Ureter (tissue), 1 donor: ENCODE data around the gene IRF1. TPM values are rescaled to one million over a fixed set of nuclear protein-coding genes. Genes with fewer than 3 reads are reported as not detected.

ENCODE experiments used
- DNase-seq: peaks from one replicate; pipeline ENCODE4 v3.0.0-alpha.2; 2020; ENCODE audit warnings: low spot score
- total RNA-seq: library from RNA; stranded (reverse); gene quantifications from one replicate; pipeline ENCODE4 v1.2.4, GENCODE V29; 2023
- donor health status: DM: yes; HTN: yes; CAD: no.

The IRF1 gene
- total RNA-seq, 1 donor from 2014 or later: 40.8 TPM

- no peak for DNase-seq
These were observed 15.6 kb downstream of the IRF1 start for GRCh38 chr5:132474881-132475496.

GRCh38 chr5:132474131-132474723 is 16.3 kb downstream of the IRF1 start:
- no peak for DNase-seq

GRCh38 chr5:132473668-132474067 is 16.9 kb downstream of the IRF1 start:
- no peak for DNase-seq

- no peak for DNase-seq
These were observed 17.5 kb downstream of the IRF1 start for GRCh38 chr5:132473019-132473531.

GRCh38 chr5:132472431-132472830 is 18.1 kb downstream of the IRF1 start:
- DNase-seq: no peak

- no peak for DNase-seq
These were observed 18.6 kb downstream of the IRF1 start for GRCh38 chr5:132471944-132472343.

DNA sequence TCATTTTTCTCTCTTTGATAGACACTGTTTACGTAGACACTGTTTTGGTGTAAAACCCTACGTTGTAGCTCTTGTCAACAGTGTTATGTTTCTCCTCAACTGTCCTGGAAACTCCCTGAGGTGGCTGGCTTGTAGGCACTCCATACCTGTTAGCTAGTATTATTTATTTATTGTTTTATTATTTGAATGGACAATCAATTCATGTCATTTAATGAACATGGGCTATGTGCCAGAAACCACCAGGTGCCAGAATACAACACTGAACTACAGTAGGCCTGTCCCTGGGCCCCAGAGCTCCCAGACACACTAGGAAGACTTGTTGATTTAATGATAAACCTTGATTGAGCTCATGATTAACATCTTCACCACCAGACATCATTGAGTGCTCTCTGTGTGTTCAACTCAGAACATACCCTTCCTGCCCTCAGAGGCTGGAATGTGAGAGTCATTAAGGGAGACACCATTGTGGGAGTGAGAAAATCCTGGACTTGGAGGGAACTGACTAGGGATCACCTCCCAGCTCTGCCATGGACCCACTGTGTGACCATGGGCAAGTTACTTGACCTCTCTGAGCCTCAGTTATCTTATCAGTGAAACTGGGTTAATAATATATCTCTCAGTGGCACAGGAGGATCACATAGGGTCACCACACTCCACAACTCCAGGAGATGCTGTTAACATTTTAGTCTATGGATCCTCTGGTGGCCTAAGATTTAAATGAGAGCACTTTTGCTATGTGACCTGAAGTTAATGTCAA is 19.2 kb downstream of the IRF1 start:
- no peak for DNase-seq

- no peak for DNase-seq
These were observed 20.0 kb downstream of the IRF1 start for GRCh38 chr5:132470596-132470995.

DNA sequence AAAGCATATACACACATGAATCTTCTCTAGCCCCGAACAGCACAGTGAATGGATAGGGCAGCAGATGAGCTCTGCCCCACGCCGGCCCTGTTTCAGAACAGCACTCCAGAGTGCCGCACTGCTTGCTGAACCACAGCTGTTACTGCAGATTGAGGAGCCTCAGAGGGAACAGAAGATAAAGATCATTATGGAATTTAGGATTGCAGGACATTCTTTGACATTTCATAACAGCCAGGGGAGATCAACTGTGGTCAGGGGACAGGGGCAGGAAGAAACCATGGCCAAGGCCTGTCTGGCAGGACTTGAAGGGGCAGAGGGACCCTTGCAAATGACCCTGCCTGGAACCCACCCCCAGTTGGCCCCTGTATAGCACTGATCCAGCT is 20.6 kb downstream of the IRF1 start:
- no peak for DNase-seq

- no peak for DNase-seq
These were observed 21.1 kb downstream of the IRF1 start for GRCh38 chr5:132469380-132470009.

DNA sequence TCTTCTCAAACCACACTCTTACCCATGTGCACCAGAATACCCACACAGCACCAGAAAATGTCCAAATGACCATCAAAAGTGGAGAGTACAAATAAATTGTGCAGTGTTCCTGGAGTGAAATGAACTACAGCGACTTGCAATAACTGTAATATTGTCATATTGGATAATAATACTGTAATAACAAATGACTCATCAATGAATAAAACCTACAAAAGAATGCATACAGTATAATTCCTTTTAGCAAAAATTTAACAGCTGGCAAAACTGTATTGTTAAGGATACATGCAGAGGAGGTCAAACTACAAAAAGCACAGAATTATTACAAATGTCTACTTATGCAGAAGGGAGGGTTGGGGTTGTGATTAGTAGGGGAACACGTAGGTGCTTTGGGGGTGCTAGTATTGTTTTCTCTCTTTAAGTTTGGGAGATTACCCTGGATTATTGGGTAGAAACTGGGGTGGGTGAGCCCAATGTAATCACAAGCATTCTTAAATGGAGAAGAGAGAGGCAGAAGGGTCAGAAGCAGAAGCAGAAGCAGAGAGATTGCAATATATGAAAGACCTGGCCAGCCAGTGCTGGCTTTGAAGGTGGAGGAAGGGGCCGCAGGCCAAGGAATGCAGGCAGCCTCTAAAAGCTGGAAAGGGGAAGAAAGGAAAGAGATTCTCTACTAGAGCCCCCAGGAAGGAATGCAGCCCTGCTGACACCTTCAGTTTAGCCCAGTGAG is 21.8 kb downstream of the IRF1 start:
- no peak for DNase-seq

DNA sequence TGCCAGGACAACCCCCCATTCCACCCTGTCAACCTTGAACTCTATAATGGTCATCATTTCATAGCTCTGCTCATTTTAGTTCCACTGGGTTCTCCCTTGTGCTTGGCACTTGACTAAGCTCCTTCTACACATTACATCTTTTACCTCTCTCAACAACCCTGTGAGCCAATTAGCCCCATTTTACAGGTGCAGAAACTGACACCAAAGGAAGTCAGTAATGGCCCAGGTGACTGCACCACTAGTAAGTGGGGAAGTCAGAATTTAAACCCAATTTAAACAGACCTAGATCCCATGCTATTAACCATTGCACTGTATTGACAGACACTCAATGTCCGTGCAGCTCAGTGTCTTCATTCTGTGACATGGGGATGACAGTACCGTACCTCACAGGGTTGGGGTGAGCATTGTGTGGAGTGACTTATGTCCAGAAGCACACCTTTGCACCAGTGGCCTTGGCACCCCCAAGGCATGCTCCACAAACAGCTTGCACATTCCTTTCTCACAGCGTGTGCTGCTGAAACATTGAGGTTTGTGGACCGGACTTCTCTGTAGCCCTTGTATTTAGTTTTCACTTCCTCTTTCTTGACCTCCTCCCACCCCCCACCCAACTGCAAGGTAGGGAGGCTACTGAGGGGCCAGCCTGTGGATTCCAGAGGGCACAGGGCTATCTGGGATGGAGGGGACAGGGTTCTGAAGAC is 23.1 kb downstream of the IRF1 start:
- DNase-seq: no peak

DNA sequence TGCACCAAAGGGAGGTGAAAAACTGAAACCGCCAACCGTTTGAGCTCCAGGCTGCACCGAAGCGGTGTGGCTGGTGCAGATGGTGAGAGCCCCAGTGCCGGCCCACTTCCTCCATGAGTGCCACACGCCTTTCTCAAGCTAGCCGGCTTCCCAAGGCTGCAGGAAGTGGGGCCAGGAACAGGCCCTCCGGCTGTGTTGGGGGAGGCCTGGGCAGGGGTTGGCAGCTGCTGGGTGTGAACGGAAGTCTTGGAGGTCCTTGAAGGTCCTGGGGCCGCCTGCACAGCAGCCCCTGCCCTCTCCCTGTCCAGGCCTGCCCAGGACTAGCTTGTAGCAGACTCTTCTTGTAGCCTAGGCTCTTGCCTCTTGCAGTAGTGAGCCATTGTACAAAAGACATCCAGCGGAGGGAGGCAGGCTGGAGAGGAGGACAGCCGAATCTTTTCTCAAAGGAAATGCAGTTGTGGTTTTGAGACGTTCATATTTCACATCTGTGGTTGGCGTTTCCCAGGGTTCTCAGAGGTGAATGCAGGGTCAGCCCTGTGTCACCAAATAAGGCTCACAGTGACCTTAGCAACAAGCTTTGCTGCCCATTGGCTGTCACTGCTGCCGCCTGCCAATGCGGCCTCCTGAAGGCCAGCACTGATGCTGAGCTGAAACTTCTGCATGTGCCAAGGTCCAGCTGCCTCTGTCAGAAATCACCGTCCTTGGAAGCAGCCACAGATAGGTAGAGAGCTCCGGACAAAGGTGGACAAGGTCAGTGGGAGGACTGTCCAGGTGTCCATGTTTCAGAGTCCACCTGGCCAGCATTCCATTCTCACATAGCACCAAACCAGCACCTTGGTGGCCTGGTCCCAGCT is 23.9 kb downstream of the IRF1 start:
- peak; percentile 67 for DNase-seq

- no peak for DNase-seq
These were observed 25.4 kb downstream of the IRF1 start for GRCh38 chr5:132465059-132465707.

DNA sequence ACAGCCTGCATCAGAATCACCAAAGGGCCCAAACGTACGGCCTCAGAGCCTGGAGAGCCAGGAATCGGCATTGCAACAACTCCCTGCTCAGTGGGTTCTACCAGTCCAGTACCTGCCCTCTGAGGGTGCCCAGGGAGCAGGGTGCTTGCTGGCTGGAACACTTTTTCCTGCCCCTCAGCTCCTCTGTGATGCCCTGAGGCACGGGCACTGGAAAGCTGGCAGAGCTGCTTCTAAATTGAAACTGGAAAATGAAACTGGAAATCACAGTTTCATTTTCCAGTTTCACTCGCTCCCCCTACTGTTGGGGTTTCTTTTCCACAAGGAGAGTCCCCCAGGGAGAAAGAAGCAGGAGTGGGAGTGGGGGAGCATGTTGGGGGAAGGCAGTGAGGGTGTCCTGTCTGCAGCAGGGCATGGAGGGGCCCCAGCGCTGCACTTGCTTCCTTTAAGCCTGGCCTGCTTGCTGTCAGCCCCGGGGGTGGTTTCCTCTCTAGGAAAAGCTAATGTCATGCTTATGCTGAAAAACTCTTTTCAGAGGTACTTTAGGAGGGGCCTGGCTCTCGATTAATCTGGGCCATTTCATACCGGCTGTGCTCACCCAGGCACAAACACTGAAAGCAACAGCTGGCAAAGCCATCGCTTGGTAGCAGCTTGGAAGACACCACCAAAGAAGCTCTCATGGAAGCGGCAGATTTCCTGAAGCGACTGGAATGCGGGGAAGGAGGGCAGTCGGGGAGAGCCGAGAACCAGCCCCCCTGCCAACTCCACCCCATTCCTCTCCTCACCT is 26.2 kb downstream of the IRF1 start:
- no peak for DNase-seq

GRCh38 chr5:132463811-132464155 is 26.8 kb downstream of the IRF1 start:
- DNase-seq: no peak

DNA sequence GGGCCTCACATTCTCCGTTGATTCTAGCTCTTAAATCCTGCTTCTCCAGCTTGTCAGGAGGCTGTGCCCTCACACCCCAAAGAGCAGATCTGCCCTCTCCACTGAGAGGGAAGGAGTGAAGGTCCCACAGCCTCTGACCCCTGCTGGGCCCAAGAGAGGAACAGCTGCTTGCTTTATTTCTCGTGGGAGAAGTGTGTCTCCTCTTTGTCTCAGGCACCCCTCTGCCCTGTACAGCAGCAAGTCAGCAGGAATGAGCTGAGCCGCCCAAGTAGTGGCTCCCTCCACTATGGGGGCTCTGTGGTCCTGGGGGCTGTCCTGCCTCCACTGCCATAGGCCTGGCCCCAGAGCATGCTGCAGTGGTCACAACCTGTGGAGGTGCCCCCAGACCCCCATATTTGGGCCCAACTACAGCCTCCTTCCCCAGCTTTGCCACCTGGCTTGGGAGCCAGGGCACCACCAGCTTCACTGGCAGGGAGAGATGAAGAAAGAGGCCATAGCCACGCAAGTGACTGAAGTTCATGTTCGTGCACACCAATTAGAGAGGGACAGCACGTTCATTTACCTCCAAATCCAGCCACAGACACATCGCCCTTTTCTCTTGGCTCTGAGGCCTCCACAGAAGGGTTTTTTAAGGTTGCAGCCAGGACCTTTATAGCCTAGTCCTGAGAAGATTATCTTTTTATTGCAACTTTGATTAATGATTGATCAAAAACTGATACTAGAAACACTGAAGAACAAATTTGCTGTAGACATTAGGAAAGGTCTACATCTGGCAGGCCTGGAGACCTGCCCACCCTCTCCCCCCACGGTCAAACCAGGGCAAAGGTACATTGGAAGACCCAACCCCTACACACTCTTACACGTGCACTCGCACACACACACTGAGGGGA is 27.5 kb downstream of the IRF1 start:
- no peak for DNase-seq

GRCh38 chr5:132462333-132462732 is 28.2 kb downstream of the IRF1 start:
- no peak for DNase-seq
